Neural cell (in vitro differentiated cells): ENCODE results near the gene URB1.

Source experiments
- EP300 ChIP-seq: fragments of 450-650 bp; conservative IDR thresholded peaks from 2 replicates; pipeline ENCODE4 v1.6.1; 2014; ENCODE audit warnings: antibody characterized with exemption, mild to moderate bottlenecking, moderate library complexity; ENCODE audit not compliant: poor library complexity, severe bottlenecking
- POLR2AphosphoS5 ChIP-seq: IDR thresholded peaks from 2 replicates; pipeline ENCODE4 v1.6.1; 2012
- TF ChIP-seq, protein P1 (sequence below): fragments of 450-650 bp; IDR thresholded peaks from 2 replicates; pipeline ENCODE4 v1.5.1; 2014; ENCODE audit warnings: antibody characterized with exemption, mild to moderate bottlenecking, moderate library complexity; ENCODE audit not compliant: poor library complexity, severe bottlenecking

- TF ChIP-seq, protein P1, sequence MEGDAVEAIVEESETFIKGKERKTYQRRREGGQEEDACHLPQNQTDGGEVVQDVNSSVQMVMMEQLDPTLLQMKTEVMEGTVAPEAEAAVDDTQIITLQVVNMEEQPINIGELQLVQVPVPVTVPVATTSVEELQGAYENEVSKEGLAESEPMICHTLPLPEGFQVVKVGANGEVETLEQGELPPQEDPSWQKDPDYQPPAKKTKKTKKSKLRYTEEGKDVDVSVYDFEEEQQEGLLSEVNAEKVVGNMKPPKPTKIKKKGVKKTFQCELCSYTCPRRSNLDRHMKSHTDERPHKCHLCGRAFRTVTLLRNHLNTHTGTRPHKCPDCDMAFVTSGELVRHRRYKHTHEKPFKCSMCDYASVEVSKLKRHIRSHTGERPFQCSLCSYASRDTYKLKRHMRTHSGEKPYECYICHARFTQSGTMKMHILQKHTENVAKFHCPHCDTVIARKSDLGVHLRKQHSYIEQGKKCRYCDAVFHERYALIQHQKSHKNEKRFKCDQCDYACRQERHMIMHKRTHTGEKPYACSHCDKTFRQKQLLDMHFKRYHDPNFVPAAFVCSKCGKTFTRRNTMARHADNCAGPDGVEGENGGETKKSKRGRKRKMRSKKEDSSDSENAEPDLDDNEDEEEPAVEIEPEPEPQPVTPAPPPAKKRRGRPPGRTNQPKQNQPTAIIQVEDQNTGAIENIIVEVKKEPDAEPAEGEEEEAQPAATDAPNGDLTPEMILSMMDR, result no peak
- TF ChIP-seq EP300, result no peak
- no peak for TF ChIP-seq POLR2AphosphoS5
These were observed 35.3 kb upstream of the URB1 start for GRCh38 chr21:32427958-32428623.
